Psoas muscle (tissue), 8 donors: ENCODE data around the gene LAMA4. TPM values are rescaled to one million over a fixed set of nuclear protein-coding genes. Genes with fewer than 3 reads are reported as not detected.

Experiments used
- ATAC-seq, 4 donors: fragments of 200-7000 bp; cut with Tn5 transposase; one replicate each; pipeline ENCODE4 v1.9.1; 2020; ENCODE audit warnings: moderate library complexity in 3 of 4, mild to moderate bottlenecking in 2 of 4
- DNase-seq, 2 donors: peaks; one replicate each; pipeline ENCODE4 v3.0.0-alpha.2; 2020
- H3K27ac ChIP-seq: fragments of 200-600 bp; one replicate; pipeline ENCODE4 v1.8.0; 2022
- H3K27me3 ChIP-seq, 3 donors: fragments of 200-600 bp in 1 of 3; one replicate each; pipeline versions ENCODE4 v1.6.1 to v1.8.0; 2013 to 2022; ENCODE audit warnings: low read length in 2 of 3, mild to moderate bottlenecking in 2 of 3, moderate library complexity in 1 of 3; ENCODE audit not compliant: insufficient read depth in 3 of 3
- H3K36me3 ChIP-seq, 2 donors: fragments of 200-600 bp in 1 of 2; one replicate each; pipeline versions ENCODE4 v1.6.1 to v1.8.0; 2013 to 2022; ENCODE audit warnings: low read depth in 1 of 2, mild to moderate bottlenecking in 1 of 2, moderate library complexity in 1 of 2; ENCODE audit not compliant: insufficient read depth in 1 of 2
- H3K4me1 ChIP-seq: fragments of 200-600 bp; one replicate; pipeline ENCODE4 v1.8.0; 2022
- H3K4me3 ChIP-seq: fragments of 200-600 bp; one replicate; pipeline ENCODE4 v1.8.0; 2022; ENCODE audit warnings: mild to moderate bottlenecking
- H3K9me3 ChIP-seq: fragments of 200-600 bp; one replicate; pipeline ENCODE4 v1.8.0; 2022
- WGBS, 3 donors: extraction: QIAGEN DNeasy Blood & Tissue Kit; methylation state at CpG; one replicate each; pipeline versions ENCODE4 v1.1.6 to v1.1.7; 2013; 5-methylcytosine and 5-hydroxymethylcytosine counted together
- intact Hi-C, 2 donors: fragments of 100-400 bp; cut with DNase I; formaldehyde crosslinking; loops; one replicate each; pipeline versions ENCODE4 v1.11.0 to v1.14.2; 2022
- polyA plus RNA-seq, 3 donors: library from polyadenylated mRNA; stranded (reverse); fragments of 200-250 nt; gene quantifications; one replicate each; pipeline ENCODE4 v1.2.3, GENCODE V29; 2013
- total RNA-seq, 4 donors: library from RNA; stranded (reverse); fragmentation: NEBNext Ultra II Directional in 2 of 4; extraction: Animal tissue kit (Norgen Biotek cat#: 25700) in 2 of 4; gene quantifications; one replicate each; pipeline versions ENCODE4 v1.2.1 to v1.2.4, GENCODE V29; 2021 to 2023
- TF ChIP-seq, protein P1 (sequence below): fragments of 200-600 bp; IDR thresholded peaks from one replicate; pipeline ENCODE4 v1.8.0; 2022; ENCODE audit warnings: antibody characterized with exemption
- donor health status: healthy with polysubstance abuse.
- donor health status: DM: no; HTN: no; CAD: no; lungs with moderate emphysema.
- donor health status: Bipolar disorder and iron deficiency.
- donor health status: healthy.
- donor health status: DM: yes; HTN: yes; CAD: no.
- donor health status: DM: no; HTN: no; CAD: no.
- donor health status: DM: no; HTN: no; CAD: no.
- donor health status: DM: yes; HTN: yes; CAD: no.

LAMA4 gene
- total and polyA plus RNA-seq, 7 donors: 3.0 to 15.8 (median 5.3) TPM

DNA sequence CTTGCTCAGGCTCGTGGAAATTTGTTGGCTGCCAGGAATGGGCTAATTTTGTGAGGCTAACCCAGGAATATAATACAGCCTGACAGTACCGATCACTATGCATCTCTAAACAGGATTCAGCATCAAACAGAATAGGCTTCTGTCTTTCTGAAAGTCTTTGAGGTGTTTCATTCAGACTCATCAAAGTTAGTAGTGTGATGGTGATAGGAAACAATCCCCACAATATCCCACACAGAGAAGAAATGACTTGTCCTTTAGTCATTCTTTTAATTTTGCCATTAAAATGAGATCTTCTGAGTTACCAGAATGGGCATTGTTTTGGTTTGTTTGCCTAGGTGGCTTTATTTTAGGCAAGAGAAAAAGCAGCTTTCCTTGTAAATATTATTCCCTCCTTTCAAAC lies 112.7 kb downstream of the LAMA4 start:
- ATAC-seq (no peak), DNase-seq (no peak)
- intact Hi-C loops: no loop called here
- H3K27me3 ChIP-seq: no peaks in the 10 kb centered on the region
- TF ChIP-seq, protein P1, sequence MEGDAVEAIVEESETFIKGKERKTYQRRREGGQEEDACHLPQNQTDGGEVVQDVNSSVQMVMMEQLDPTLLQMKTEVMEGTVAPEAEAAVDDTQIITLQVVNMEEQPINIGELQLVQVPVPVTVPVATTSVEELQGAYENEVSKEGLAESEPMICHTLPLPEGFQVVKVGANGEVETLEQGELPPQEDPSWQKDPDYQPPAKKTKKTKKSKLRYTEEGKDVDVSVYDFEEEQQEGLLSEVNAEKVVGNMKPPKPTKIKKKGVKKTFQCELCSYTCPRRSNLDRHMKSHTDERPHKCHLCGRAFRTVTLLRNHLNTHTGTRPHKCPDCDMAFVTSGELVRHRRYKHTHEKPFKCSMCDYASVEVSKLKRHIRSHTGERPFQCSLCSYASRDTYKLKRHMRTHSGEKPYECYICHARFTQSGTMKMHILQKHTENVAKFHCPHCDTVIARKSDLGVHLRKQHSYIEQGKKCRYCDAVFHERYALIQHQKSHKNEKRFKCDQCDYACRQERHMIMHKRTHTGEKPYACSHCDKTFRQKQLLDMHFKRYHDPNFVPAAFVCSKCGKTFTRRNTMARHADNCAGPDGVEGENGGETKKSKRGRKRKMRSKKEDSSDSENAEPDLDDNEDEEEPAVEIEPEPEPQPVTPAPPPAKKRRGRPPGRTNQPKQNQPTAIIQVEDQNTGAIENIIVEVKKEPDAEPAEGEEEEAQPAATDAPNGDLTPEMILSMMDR: no peak
- H3K27ac ChIP-seq: no peak overlapping the region
- WGBS, 3 donors: 69 to 79% (median 76%) methylated on average over 2 of the region's 2 CpGs
- no peaks in the 10 kb centered on the region for H3K9me3 ChIP-seq
- peaks cover 2 to 43% of the 10 kb centered on the region in 2 donors for H3K36me3 ChIP-seq
- H3K4me1 ChIP-seq: no peaks in the 10 kb centered on the region
- no peak overlapping the region for H3K4me3 ChIP-seq

DNA sequence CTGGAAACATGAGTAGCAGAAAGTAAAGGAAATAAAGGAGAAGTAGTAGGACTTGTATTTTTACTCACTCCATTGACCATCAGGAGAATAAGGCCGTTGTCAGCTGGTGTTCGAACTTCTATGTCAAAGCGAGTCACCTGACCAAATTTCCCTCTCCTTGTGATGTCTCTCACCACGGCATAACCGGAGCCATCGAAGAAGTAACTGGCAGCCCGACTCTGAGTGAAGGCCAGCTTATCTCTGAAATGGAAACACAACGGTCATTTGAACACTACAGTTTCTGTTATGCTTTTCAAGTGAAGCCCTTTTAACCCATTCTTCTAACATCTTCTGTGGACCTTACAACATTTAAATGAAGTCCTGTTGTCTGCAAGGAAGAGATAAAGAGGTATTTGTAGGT lies 115.3 kb downstream of the LAMA4 start:
- no peaks in the 10 kb centered on the region for H3K4me1 ChIP-seq
- H3K9me3 ChIP-seq: no peaks in the 10 kb centered on the region
- TF ChIP-seq, protein P1: no peak
- no peaks in the 10 kb centered on the region for H3K27me3 ChIP-seq
- no peak overlapping the region for H3K4me3 ChIP-seq
- ATAC-seq (no peak), DNase-seq (no peak)
- WGBS, 3 donors: 78 to 84% (median 79%) methylated on average over 8 of the region's 8 CpGs
- peaks cover 2 to 55% of the 10 kb centered on the region in 2 donors for H3K36me3 ChIP-seq
- H3K27ac ChIP-seq: no peak overlapping the region
- intact Hi-C loops: no loop called here

DNA sequence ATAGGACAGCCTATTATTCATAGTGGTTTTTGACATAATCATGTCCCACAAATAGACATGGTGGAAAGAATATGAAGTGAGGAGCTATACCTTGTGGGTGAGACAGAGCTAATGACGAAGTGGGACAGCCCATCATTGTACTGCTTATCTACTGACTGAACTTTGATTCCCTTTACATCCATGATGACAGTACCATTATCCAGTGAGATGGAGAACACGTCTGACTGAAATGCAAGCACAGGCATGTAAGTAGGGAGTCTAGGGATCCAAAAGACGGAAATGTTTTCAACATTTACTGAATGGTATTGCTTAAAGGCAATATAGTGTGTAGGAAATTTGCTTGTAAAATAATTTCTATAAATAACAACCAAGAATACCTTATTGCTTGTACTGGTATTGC lies 123.5 kb downstream of the LAMA4 start:
- Histone ChIP-seq H3K4me3 (no peak overlapping the region), H3K27me3 (no peaks in the 10 kb centered on the region), H3K9me3 (no peaks in the 10 kb centered on the region), H3K4me1 (no peaks in the 10 kb centered on the region), H3K27ac (no peak overlapping the region), H3K36me3 (peaks cover 0 to 68% of the 10 kb centered on the region in 2 donors)
- ATAC-seq: no peak
- WGBS, 3 donors: 84 to 91% (median 84%) methylated on average over 3 of the region's 3 CpGs
- intact Hi-C loops: no loop called here
- no peak for DNase-seq
- TF ChIP-seq, protein P1: no peak

DNA sequence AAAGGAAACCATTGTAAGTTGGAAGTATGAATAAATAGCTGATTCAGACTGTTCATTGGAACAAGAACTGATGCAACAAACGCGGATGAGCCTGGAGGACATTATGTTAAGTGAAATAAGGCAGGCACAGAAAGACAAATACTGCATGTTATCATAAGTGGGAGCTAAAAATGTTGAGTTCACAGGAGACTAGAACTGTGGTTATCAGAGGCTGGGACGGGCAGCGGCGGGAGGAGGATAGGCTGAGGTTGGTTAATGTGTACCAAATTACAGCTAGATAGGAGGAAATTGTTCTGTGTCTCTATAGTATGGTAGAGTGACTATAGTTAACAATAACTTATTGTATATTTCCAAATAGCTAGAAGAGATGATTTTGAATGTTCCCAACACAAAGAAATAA lies 126.2 kb downstream of the LAMA4 start:
- Histone ChIP-seq H3K4me3 (no peak overlapping the region), H3K27me3 (no peaks in the 10 kb centered on the region), H3K9me3 (no peaks in the 10 kb centered on the region), H3K4me1 (no peaks in the 10 kb centered on the region), H3K27ac (no peak overlapping the region), H3K36me3 (peaks cover 0 to 49% of the 10 kb centered on the region in 2 donors)
- no peak for ATAC-seq
- WGBS, 3 donors: 92 to 95% (median 94%) methylated on average over 5 of the region's 5 CpGs
- intact Hi-C loops: no loop called here
- no peak for DNase-seq
- TF ChIP-seq, protein P1: no peak

DNA sequence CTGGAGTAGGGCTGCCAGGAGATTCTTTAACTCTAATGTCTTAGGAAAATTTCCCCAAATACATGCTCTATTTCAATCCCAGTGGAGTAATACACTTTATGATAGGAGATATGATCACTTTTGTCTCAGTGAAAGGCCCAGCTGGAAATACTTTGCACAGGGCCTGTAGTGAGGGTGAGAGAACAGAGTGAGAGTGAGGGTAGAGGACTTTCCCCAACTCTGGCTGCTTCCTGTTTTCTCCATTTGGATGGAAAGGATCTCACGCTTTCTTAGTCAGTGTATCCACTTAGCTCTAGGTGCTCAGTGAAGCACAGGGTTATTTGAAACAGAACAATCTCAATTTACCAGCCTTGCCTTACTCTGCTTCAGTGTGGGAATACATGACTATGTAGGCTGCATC lies 130.4 kb downstream of the LAMA4 start:
- ATAC-seq (no peak), DNase-seq (no peak)
- no peaks in the 10 kb centered on the region for H3K4me1 ChIP-seq
- H3K27me3 ChIP-seq: no peaks in the 10 kb centered on the region
- TF ChIP-seq, protein P1: no peak
- WGBS, 3 donors: 93 to 100% (median 96%) methylated on average over 1 of the region's 1 CpG
- no peak overlapping the region for H3K27ac ChIP-seq
- no peaks in the 10 kb centered on the region for H3K9me3 ChIP-seq
- intact Hi-C loops: no loop called here
- H3K4me3 ChIP-seq: no peak overlapping the region
- peaks cover 0 to 39% of the 10 kb centered on the region in 2 donors for H3K36me3 ChIP-seq
